ENCODE data around the gene PLIN1.
"Not testable (repeated sequence)": the region's sequence is repeated elsewhere in the genome, so short reads cannot be mapped to it uniquely, and the experiment has no call there.

The PLIN1 gene, protein sequence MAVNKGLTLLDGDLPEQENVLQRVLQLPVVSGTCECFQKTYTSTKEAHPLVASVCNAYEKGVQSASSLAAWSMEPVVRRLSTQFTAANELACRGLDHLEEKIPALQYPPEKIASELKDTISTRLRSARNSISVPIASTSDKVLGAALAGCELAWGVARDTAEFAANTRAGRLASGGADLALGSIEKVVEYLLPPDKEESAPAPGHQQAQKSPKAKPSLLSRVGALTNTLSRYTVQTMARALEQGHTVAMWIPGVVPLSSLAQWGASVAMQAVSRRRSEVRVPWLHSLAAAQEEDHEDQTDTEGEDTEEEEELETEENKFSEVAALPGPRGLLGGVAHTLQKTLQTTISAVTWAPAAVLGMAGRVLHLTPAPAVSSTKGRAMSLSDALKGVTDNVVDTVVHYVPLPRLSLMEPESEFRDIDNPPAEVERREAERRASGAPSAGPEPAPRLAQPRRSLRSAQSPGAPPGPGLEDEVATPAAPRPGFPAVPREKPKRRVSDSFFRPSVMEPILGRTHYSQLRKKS

DNA sequence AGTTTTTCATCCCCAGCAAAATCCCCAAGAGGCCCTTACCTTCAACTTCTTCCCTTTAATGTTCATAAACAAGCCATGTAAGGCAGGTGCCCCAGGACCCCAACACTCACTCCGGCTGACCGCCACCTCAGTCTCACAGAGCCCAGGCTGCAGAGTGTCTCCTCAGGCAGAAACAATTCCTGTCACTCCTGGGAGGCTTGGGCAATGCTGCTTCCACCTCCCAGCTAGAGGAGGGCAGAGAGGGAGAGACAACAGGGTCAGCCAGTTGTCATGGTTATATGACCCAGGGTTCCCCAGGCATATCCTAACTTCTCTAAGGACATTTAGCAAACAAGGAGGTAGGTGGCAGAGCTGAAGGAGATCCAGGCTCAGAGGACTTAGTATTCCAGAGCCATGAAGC lies at the start of gene PLIN1:
Gene PLIN1, minus strand, starts transcription at position 156 of the 400 bp plus-strand sequence. CDS start 1,878 bp downstream, outside the sequence.
- DNase-seq (ENCODE audit: low spot score): no peak

DNA sequence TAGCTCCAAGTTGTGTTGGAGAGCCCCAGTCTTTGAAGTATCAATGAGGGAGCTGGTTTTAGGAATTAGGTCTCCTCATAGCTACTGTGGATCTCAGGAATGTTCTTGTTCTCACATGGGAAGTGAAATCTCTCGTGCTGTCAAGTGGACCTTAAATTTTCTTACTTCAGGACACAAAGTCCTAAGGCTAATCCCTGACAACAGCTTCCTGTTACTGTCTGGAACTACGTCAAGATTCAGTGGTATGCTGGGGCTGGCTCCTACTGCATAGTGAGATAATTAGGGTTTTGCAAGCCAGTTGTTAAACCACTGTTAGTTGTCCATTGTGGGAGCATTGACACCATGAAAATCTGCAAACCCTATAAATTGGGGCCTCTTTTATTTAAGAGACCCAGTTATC lies 49.1 kb upstream of the PLIN1 start:
- DNase-seq (ENCODE audit: low spot score): no peak

DNA sequence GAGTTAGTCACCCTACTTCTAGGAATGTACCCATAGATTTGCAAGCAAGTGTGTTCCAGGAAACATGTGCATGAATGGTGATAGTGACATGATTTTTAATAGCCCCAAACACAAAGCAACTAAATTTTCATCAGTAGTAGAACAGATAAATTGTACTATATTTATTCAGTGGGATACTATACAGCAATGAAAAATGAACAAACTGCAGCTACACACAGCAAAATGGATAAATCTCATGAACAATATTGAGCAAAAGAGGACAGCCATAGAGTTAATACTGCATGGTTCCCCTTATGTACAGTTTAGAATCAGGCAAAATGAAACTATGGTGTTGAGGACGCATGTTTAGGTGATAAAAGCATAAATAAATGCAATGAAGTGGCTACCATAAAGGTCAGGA lies 45.9 kb upstream of the PLIN1 start:
- no peak for DNase-seq (ENCODE audit: low spot score)

DNA sequence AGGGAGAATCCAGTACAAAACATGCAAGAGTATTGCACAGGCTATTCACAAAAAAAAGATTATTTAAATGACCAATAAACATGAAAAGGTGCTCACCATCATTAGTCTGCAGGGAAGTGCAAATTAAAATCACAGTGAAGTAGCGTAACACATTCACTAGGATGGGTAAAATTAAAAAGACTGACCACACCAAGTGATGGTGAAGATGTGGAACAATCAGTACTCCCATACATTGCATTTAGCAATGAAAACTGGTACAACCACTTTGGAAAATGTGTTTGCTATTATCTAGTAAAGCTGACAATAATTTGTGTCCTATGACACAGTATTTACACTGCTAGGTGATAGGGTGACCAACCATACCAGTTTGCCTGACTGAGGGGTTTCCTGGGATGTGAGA lies 45.5 kb upstream of the PLIN1 start:
- no peak for DNase-seq (ENCODE audit: low spot score)

DNA sequence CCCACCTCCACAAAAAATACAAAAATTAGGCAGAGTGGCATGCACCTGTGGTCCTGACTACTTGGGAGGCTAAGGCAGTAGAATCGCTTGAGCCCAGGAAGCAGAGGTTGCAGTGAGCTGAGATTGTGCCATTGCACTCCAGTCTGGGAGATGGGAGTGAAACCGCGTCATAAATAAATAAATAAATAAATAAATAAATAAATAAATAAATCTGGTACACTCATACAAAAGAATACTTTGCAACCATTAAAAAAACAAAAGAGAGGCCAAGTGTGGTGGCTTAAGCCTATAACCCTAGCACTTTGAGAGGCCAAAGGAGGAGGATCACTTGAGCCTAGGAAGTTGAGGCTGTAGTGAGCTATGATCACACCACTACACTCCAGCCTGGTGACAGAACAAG lies 43.9 kb upstream of the PLIN1 start:
- no peak for DNase-seq (ENCODE audit: low spot score)

DNA sequence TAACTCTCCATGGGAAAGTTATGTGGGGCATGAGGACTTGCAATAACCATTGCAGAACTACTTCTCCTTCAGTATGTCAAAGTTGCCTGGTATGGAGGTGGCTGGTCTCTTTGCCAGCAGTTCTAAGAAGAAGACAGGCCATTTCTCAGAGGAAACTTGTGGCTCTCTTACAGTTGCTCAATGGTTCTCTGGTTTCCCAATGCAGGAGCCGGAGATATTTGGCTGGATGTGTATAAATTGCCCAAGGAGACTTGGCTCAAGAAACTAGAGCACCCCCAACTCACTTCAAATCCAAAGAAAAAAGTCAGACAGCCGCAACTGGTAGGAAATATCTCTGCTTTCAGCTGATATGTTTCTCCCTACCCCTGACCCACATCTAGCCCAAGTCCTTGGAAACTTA lies 35.6 kb upstream of the PLIN1 start:
- DNase-seq (ENCODE audit: low spot score): no peak

DNA sequence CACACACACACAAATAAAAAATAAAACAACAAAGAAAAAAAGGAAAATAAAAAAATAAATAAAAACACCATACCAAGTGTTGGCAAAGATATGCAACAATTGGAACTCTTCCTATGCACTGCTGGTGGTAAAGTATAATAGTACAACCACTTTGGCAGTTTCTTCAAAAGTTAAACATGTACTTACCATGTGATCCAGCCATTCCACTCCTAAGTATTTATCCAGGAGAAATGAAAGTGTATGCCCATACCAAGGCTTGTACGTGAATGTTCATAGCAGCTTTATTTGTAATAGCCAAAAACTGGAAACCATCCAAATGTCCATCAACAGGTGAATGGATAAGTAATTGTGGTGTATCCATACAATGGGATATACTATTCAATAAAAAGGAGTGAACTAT lies 28.4 kb upstream of the PLIN1 start:
- DNase-seq (ENCODE audit: low spot score): no peak

DNA sequence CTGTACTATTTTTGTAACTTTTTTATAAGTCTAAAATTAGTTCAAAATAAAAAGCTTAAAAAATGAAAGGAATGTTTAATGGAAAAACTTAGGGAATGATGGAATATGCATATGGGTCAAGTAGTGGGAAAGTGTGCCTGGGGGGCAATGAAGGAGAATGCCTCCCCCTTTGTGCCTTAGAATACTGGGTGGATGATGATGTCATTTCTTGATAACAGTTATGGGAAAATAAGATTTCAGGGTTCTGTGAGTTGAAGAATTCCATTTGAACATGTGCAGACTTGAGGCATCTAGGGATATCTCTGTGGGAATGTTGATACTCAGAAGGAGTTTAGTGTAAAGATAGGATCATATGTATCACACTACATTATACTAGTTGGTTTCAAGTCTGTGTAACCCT lies 25.2 kb upstream of the PLIN1 start:
- DNase-seq (ENCODE audit: low spot score): no peak

DNA sequence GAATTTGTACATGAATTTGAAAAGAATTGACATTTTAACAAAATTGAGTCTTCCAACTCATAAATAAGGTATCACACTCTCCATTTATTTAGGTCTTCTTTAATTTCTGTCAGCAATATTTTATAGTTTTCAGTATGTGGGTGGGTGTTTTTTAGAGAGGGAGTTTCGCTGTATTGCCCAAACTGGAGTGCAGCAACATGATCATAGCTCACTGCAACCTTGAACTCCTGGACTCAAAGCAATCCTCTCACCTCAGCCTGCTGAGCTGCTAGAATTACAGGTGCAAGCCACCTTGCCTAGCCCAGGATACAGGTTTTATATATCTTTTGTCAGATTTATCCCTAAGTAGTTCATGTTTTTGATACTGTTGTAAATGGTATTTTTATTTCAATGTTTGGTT lies 16.0 kb upstream of the PLIN1 start:
- DNase-seq (ENCODE audit: low spot score): no peak

DNA sequence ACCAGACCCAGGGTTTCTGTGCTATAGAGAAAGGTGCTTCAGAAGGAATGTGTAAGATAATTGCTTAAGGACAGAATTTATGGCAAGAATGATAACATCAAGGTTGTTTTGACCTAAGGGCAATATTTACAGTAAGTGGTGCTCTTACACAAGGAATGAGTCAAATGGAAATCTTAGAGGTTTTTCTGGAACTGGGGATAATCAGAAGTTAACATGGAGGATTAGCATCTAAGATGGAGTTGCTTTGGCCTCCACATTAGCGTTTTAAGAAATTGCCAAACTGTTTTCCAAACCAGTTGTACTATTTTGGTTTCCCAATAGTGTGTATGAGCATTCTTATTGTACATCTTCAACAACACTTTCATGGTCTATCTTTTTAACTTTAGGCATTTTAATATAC lies 14.5 kb upstream of the PLIN1 start:
- DNase-seq (ENCODE audit: low spot score): no peak

DNA sequence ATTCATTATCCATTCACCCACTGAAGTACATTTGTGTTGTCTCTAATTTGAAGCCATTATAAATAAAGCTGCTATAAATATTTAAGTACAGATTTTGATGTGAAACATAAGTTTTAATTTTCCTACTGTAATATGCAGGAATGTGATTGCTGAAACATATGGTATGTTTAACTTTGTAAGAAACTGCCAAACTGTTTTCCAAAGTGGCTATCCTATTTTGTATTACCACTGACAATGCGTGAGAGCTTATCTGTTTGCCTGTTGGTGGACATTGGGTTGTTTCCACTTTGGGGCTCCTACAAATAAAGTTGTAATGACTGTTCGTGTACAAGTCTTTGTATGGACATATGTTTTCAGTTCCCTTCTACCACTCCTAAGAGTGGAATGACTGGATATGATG lies 13.9 kb upstream of the PLIN1 start:
- DNase-seq (ENCODE audit: low spot score): no peak

DNA sequence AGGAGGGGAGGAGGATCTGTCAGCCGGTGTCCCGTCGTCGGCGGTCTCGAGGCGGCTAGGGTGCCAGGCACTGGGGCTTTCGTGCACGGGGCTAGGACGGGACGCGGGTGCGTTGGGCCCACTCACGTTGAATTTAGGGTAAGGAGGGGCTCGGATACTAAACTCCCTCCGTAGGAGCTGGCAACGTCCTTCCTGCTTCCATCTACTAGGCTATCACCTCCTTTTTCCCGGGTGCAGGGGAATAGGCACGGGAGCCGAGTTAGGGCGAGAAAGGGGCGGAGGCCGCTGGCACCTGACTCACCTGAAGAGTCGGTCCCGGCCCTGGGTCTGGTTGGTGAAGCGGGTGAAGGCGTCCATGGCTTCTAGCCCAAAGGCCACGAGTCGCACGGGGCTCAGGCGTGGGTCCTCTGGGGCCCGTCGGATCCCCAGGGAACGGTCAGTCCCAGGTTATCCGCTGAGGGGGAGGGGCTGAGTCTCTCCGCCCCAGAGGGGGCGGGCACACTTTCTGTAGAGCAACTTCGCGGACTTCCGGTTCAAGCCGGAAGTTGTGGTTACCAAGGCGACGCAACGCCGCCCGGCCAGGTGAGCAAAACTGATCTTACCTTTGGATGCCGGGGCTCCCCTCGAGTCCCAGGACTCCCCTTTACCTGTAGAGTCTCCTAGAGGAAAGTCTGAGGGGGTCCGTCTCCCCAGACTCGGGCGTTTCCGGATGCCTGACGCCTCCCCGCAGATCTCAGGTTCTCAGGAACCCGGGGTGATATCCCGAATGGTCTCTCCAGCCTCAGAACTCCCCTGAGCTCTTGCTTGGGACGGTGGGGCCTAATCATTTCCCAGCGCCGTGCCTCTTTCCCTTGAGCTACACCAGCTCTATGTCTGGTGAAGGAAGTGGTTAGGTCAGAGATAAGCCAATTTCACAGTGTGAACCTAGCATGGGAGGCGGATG lies 11.4 kb upstream of the PLIN1 start, which contains the start of the genes PEX11A and WDR93:
Gene PEX11A, minus strand, starts transcription at position 479 of the 943 bp plus-strand sequence. Its CDS starts 122 bp downstream, at position 357.
Gene WDR93, plus strand, starts transcription at position 536 of the 943 bp plus-strand sequence. CDS start 10,936 bp downstream, outside the sequence.
- peak; percentile 78 for DNase-seq (ENCODE audit: low spot score)

DNA sequence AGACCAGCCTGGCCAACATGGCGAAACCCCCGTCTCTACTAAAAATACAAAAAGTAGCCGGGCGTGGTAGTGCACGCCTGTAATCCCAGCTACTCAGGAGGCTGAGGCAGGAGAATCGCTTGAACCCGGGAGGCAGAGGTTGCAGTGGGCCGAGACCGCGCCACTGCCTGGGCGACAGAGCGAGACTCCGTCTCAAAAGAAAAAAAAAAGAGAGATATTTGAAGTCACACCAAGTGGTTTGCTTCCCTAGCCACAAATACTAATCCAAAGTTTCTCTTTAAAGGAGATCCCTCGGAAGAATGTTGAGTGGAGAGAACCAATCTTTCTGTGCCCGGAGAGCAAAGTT lies 10.7 kb upstream of the PLIN1 start:
- DNase-seq (ENCODE audit: low spot score): not testable (repeated sequence)

DNA sequence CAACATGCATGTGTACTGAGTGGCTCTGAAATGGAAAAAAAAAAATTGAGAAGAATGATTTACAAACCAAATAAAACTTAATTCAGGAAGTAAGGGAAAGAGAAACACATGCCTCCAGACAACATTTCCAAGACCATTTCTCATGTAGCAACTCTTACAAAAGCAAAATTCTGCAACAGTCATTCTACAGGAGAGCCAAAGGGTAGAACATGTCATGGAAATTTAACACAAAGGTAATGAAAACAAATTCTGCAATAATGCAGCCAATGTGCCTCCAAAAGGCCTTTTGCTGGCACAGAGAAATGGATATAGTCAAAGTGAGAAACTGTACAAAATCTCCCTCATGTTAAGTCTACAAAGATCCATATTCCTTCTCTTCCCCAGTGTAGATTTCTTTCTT lies 7.4 kb upstream of the PLIN1 start:
- no peak for DNase-seq (ENCODE audit: low spot score)

DNA sequence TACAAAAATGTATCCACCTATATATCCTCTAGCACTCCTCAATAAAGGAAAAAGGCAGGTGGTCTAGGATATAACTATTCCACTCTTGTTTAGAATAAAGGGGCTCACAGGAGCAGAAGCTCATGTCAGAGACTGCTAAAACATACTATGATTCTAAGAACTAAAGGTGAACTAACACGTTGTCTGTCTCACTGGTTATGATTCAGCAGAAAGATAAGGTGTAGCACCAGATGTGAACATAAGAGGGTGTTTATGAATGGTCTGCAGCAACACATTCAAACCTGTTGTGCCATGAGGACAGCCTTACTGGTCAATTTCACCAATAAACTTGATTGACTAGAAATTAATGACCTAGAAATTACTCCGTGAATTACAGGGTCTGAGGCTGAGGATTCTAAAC lies 6.8 kb upstream of the PLIN1 start:
- DNase-seq (ENCODE audit: low spot score): no peak

DNA sequence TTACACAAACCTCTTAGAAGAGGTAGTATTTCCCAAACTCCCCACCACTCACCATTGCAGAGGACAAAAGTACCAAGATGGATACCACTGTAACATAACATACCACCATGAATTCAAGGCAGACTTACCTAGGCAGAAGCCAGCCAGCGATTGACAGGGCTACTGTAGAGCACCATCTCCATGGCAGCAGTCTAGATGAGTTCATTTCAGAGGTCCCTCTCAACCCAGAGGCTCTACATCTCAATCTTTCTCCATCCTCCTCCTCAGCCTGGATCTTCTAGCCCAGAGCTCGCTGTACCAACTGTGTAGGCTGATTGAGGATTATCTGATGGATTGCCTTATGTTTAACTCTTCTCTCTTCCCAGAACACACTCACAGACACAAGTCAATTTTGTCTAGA lies 2.0 kb upstream of the PLIN1 start:
- DNase-seq (ENCODE audit: low spot score): no peak

DNA sequence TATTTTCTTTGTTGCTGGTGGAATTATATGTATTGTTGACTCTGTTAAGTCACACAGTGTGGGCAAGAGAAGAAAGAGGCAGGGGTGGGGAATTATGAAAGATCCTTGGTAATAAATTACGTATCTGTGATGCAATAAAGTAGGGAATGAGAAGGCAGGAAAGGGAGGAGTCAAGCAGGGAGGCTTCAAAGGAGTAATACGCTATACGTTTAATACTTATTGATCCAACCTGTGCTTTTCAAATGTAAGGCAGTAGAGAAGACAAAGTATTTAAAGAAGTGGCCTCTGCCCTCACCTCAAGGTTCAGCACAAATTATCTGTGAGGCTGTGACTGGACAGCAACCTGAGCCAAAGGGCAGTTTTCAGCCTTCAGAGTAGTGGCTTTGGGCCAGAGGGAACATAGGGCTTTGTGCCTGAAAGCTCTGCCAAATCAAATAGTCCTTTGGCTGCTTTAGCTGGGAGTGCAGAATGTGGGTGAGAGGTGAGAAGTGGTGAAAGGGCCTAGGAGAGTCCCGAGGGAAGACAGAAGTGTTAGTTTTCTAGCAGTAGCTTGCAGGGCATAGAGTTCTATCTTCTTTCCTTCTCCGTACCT lies 1.2 kb upstream of the PLIN1 start:
- no peak for DNase-seq (ENCODE audit: low spot score)

DNA sequence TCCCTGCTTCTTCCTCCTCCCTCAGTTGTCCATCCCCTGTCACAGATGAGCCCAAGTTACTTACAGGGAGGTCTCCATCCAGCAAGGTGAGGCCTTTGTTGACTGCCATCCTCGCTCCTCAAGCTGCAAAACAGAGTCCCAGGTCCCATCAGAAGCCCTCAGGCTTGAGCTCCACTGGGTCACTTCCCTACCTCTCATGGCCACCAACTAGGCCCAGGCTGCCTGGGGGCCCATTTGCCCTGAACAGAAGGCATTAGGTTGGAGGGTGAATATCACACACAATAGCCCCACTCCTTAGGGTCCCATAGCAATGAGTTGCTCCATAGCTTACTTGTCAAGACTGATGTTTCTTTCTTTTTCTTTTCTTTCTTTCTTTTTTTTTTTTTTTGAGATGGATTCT lies 1.8 kb downstream of the PLIN1 start:
- DNase-seq (ENCODE audit: low spot score): no peak

DNA sequence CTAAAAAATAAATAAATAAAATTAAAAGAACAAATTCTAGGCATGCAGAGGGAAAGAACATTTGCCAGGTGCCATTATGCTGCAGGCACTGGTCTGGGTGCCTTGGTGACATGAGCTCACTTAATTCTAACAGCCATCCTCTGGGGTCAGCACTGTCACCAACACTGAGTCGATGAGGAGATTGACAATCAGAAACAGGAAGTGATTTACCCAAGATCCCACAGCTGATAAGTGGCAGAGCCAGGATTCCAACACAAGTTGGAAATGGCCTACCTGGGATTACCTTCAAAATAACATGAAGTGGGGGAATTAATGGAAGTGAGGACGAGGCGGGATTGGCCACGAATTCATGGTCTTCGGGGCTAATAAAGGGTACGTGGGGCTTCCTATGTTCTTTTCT lies 3.6 kb downstream of the PLIN1 start:
- no peak for DNase-seq (ENCODE audit: low spot score)

DNA sequence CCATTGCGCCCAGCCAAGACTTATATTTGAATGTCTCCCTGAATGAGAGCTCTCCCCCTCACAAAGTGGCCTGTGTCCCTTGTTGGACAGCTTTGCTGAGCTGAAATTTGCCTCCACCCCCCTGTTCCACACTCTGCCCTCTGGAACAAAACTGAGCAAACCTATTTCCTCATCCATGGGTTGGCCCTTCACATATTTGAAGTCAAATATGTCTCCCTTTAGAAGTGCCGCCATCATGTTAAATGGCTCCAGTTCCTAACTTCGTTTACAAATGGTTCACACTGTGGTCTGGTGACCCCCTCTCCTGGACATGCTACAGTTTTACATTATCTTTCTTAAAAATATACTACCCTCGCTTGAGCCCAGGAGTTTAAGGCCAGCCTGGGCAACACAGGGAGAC lies 4.6 kb downstream of the PLIN1 start:
- DNase-seq (ENCODE audit: low spot score): no peak

DNA sequence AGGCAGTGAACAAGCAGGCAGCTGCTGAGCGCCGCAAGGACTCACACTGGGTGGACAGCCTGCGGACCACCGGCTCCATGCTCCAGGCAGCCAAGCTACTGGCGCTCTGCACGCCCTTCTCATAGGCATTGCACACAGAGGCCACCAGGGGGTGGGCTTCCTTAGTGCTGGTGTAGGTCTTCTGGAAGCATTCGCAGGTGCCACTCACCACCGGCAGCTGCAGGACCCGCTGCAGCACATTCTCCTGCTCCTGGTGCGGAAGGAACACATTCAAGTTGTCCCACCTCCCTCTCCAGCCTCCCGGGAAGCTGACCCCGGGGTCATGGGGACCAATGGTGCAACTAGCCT lies 6.0 kb downstream of the PLIN1 start:
- DNase-seq (ENCODE audit: low spot score): peak; percentile 71
